H9 (cell line): ENCODE results near the gene CSRP1. TPM values are rescaled to one million over a fixed set of nuclear protein-coding genes. Genes with fewer than 3 reads are reported as not detected.

Experiments used
- DNase-seq: peaks from one replicate; pipeline ENCODE4 v3.0.0-alpha.2; 2017
- H2AFZ ChIP-seq: one replicate; pipeline ENCODE4 v1.6.1; 2013; ENCODE audit warnings: mild to moderate bottlenecking, low read length, control low read depth, moderate library complexity
- H2AK5ac ChIP-seq: 2 replicates; pipeline ENCODE4 v1.6.1; 2013; ENCODE audit warnings: low read length, control low read depth, mixed read lengths; ENCODE audit not compliant: insufficient read length
- H2BK120ac ChIP-seq: one replicate; pipeline ENCODE4 v1.6.1; 2013; ENCODE audit warnings: low read depth, mild to moderate bottlenecking, low read length, control low read depth, inconsistent platforms; ENCODE audit not compliant: poor library complexity, severe bottlenecking
- H2BK12ac ChIP-seq: 2 replicates; pipeline ENCODE4 v1.6.1; 2013; ENCODE audit warnings: low read length, control low read depth, mixed read lengths, low read depth; ENCODE audit not compliant: insufficient read length
- H2BK15ac ChIP-seq: 2 replicates; pipeline ENCODE4 v1.6.1; 2013; ENCODE audit warnings: low read depth, low read length, control low read depth
- H2BK20ac ChIP-seq: one replicate; pipeline ENCODE4 v1.6.1; 2013; ENCODE audit warnings: low read depth, mild to moderate bottlenecking, low read length, control low read depth, inconsistent platforms; ENCODE audit not compliant: poor library complexity, severe bottlenecking
- H2BK5ac ChIP-seq: 2 replicates; pipeline ENCODE4 v1.6.1; 2013; ENCODE audit warnings: low read length, control low read depth, mixed read lengths; ENCODE audit not compliant: insufficient read length
- H3K14ac ChIP-seq: 2 replicates; pipeline ENCODE4 v1.6.1; 2013; ENCODE audit warnings: low read length, control low read depth; ENCODE audit not compliant: insufficient read depth
- H3K18ac ChIP-seq: 2 replicates; pipeline ENCODE4 v1.6.1; 2013; ENCODE audit warnings: low read depth, mild to moderate bottlenecking, mixed read lengths, low read length, control low read depth; ENCODE audit not compliant: insufficient read length
- H3K23ac ChIP-seq: 2 replicates; pipeline ENCODE4 v1.6.1; 2013; ENCODE audit warnings: low read length, control low read depth, mixed read lengths, low read depth; ENCODE audit not compliant: insufficient read length
- H3K23me2 ChIP-seq: 2 replicates; pipeline ENCODE4 v1.6.1; 2013; ENCODE audit warnings: low read depth, mild to moderate bottlenecking, mixed read lengths, low read length, control low read depth; ENCODE audit not compliant: insufficient read length, poor library complexity, severe bottlenecking
- H3K27ac ChIP-seq: 2 replicates; pipeline ENCODE4 v1.5.1; 2013; ENCODE audit warnings: low read length, control low read depth, mixed read lengths, low read depth; ENCODE audit not compliant: insufficient read length
- H3K27me3 ChIP-seq: 2 replicates; pipeline ENCODE4 v1.6.1; 2013; ENCODE audit warnings: low read length, control low read depth, inconsistent platforms; ENCODE audit not compliant: insufficient read depth
- H3K4ac ChIP-seq: 2 replicates; pipeline ENCODE4 v1.6.1; 2013; ENCODE audit warnings: low read depth, mild to moderate bottlenecking, control low read depth, inconsistent platforms, low read length, moderate library complexity
- H3K4me1 ChIP-seq: 2 replicates; pipeline ENCODE4 v1.6.1; 2013; ENCODE audit warnings: low read length, control low read depth, inconsistent platforms; ENCODE audit not compliant: insufficient read depth
- H3K4me2 ChIP-seq: 2 replicates; pipeline ENCODE4 v1.6.1; 2013; ENCODE audit warnings: low read length, control low read depth, mixed read lengths; ENCODE audit not compliant: insufficient read length, insufficient read depth
- H3K56ac ChIP-seq: 2 replicates; pipeline ENCODE4 v1.6.1; 2013; ENCODE audit warnings: low read depth, mild to moderate bottlenecking, mixed read lengths, low read length, control low read depth; ENCODE audit not compliant: insufficient read length
- H3K79me1 ChIP-seq: 2 replicates; pipeline ENCODE4 v1.6.1; 2013; ENCODE audit warnings: low read depth, mild to moderate bottlenecking, moderate library complexity, low read length, control low read depth, inconsistent platforms; ENCODE audit not compliant: insufficient read depth, poor library complexity, severe bottlenecking
- H3K79me2 ChIP-seq: 2 replicates; pipeline ENCODE4 v1.6.1; 2013; ENCODE audit warnings: low read length, control low read depth, inconsistent platforms; ENCODE audit not compliant: insufficient read depth
- H3K9ac ChIP-seq: 2 replicates; pipeline ENCODE4 v1.6.1; 2013; ENCODE audit warnings: low read length, control low read depth, mixed read lengths; ENCODE audit not compliant: insufficient read length; ENCODE audit errors: extremely low read depth
- H3K9me3 ChIP-seq: one replicate; pipeline ENCODE4 v1.6.1; 2013; ENCODE audit warnings: low read depth, low read length, inconsistent platforms; ENCODE audit not compliant: control insufficient read depth
- H3T11ph ChIP-seq: one replicate; pipeline ENCODE4 v1.6.1; 2013; ENCODE audit warnings: mild to moderate bottlenecking, low read length, control low read depth, inconsistent platforms
- H4K20me1 ChIP-seq: one replicate; pipeline ENCODE4 v1.6.1; 2013; ENCODE audit not compliant: control insufficient read depth, insufficient read length, insufficient read depth
- H4K5ac ChIP-seq: 2 replicates; pipeline ENCODE4 v1.6.1; 2013; ENCODE audit warnings: low read depth, mild to moderate bottlenecking, mixed read lengths, low read length, control low read depth; ENCODE audit not compliant: insufficient read length
- H4K8ac ChIP-seq: replicated peaks from 2 replicates; pipeline ENCODE4 v1.6.1; 2013; ENCODE audit warnings: low read length, control low read depth, mixed read lengths, low read depth; ENCODE audit not compliant: insufficient read length
- H4K91ac ChIP-seq: 2 replicates; pipeline ENCODE4 v1.6.1; 2013; ENCODE audit warnings: low read depth, mild to moderate bottlenecking, moderate library complexity, mixed read lengths, low read length, control low read depth; ENCODE audit not compliant: insufficient read length
- H3K27ac Mint-ChIP-seq, 3 experiments: 2 replicates in 2 of 3; 3 replicates in 1 of 3; pipeline ENCODE4 v1.8.0; 2020 to 2021; ENCODE audit warnings: mixed read lengths in 3 of 3, mild to moderate bottlenecking in 1 of 3, moderate library complexity in 1 of 3
- H3K27me3 Mint-ChIP-seq: 2 replicates; pipeline ENCODE4 v1.8.0; 2021; ENCODE audit warnings: low read depth, mild to moderate bottlenecking, moderate library complexity, mixed read lengths
- H3K36me3 Mint-ChIP-seq, 3 experiments: 2 replicates in 2 of 3; 3 replicates in 1 of 3; pipeline ENCODE4 v1.8.0; 2020 to 2021; ENCODE audit warnings: low read depth in 3 of 3, mixed read lengths in 3 of 3; ENCODE audit not compliant: insufficient read depth in 1 of 3
- H3K4me1 Mint-ChIP-seq, 2 experiments: 2 replicates each; pipeline ENCODE4 v1.8.0; 2020; ENCODE audit warnings: mixed read lengths in 2 of 2
- H3K4me3 Mint-ChIP-seq, 2 experiments: 2 replicates in 1 of 2; 3 replicates in 1 of 2; pipeline ENCODE4 v1.8.0; 2020 to 2021; ENCODE audit warnings: mild to moderate bottlenecking in 2 of 2, mixed read lengths in 2 of 2, moderate library complexity in 1 of 2
- H3K9me3 Mint-ChIP-seq, 2 experiments: 2 replicates in 1 of 2; 3 replicates in 1 of 2; pipeline ENCODE4 v1.8.0; 2020; ENCODE audit warnings: mild to moderate bottlenecking in 2 of 2, mixed read lengths in 2 of 2, moderate library complexity in 1 of 2
- CTCF ChIP-seq: fragments of 200-600 bp; sonication (generic); conservative IDR thresholded peaks from 3 replicates; pipeline ENCODE4 v1.8.0; 2021; ENCODE audit warnings: antibody characterized with exemption, mild to moderate bottlenecking
- WGBS: extraction: QIAGEN DNeasy Blood & Tissue Kit; methylation state at CpG from one replicate; pipeline ENCODE4 v1.1.7; 2013; ENCODE audit warnings: missing lambda C conversion rate, low lambda C conversion rate, mixed read lengths; ENCODE audit not compliant: insufficient read length; ENCODE audit errors: extremely low coverage; 5-methylcytosine and 5-hydroxymethylcytosine counted together
- total RNA-seq: library from RNA; stranded (reverse); gene quantifications from 2 replicates; pipeline ENCODE4 v1.2.1, GENCODE V29; 2021

CSRP1 gene
- total RNA-seq, 1 experiment from 2014 or later = 0.44 TPM

- WGBS = 100% methylated on average over 1 of the region's 3 CpGs
Measured at GRCh38 chr1:201459052-201459451, 47.9 kb downstream of the CSRP1 start.

More at GRCh38 chr1:201459052-201459451, 47.9 kb downstream of the CSRP1 start:
- no peak overlapping the region for H3K4ac ChIP-seq
- Mint-ChIP-seq H3K4me3 (no peak overlapping the region; a peak in 1 of 5 replicates), H3K36me3 (peaks cover 0 to under 1% (median under 1%) of the 10 kb centered on the region in 3 experiments; a peak in 2 of 7 replicates), H3K4me1 (peaks cover 33 to 39% of the 10 kb centered on the region in 2 experiments), H3K27me3 (no peaks in the 10 kb centered on the region), H3K9me3 (no peaks in the 10 kb centered on the region), H3K27ac (no peak overlapping the region)
- H2BK5ac ChIP-seq = no peak overlapping the region
- no peak overlapping the region for H3K9ac ChIP-seq
- H3K79me2 ChIP-seq = no peaks in the 10 kb centered on the region
- H3K23ac ChIP-seq = no peak overlapping the region
- no peaks in the 10 kb centered on the region for H4K20me1 ChIP-seq
- H3K23me2 ChIP-seq = no peaks in the 10 kb centered on the region
- no peak overlapping the region for H3K56ac ChIP-seq
- TF ChIP-seq CTCF = no peak
- H3K79me1 ChIP-seq = no peaks in the 10 kb centered on the region
- H3K27me3 ChIP-seq = no peaks in the 10 kb centered on the region
- H2BK20ac ChIP-seq = no peak overlapping the region
- no peak overlapping the region for H3T11ph ChIP-seq
- no peak for DNase-seq
- H3K4me1 ChIP-seq = peaks cover 8% of the 10 kb centered on the region; the same call in 1 of the 2 replicates
- no peak overlapping the region for H2AK5ac ChIP-seq
- H4K5ac ChIP-seq = no peak overlapping the region
- H2BK120ac ChIP-seq = no peak overlapping the region
- no peak overlapping the region for H2BK12ac ChIP-seq
- H3K18ac ChIP-seq = no peak overlapping the region
- no peak overlapping the region for H4K91ac ChIP-seq
- H2AFZ ChIP-seq = no peak overlapping the region
- no peak overlapping the region for H3K27ac ChIP-seq
- no peaks in the 10 kb centered on the region for H3K9me3 ChIP-seq
- no peak overlapping the region for H4K8ac ChIP-seq
- no peak overlapping the region for H3K14ac ChIP-seq
- H2BK15ac ChIP-seq = no peak overlapping the region
- no peak overlapping the region for H3K4me2 ChIP-seq
